IMR-90 (cell line): ENCODE measurements around the gene LY86.

Experiments used
- BHLHE40 ChIP-seq: fragments of 150-350 bp; IDR thresholded peaks from 2 replicates; pipeline ENCODE4 v1.6.1; 2016; ENCODE audit warnings: mild to moderate bottlenecking, low read depth, low read length
- CEBPB ChIP-seq: IDR thresholded peaks from 2 replicates; pipeline ENCODE4 v1.6.1; 2012; ENCODE audit warnings: low read depth, low read length, improper control_type of control experiment
- CHD1 ChIP-seq: IDR thresholded peaks from 2 replicates; pipeline ENCODE4 v1.6.1; 2012; ENCODE audit warnings: low read depth, low read length, improper control_type of control experiment
- FOS ChIP-seq: fragments of 150-350 bp; IDR thresholded peaks from 2 replicates; pipeline ENCODE4 v1.6.1; 2016; ENCODE audit warnings: low read depth, low read length
- MAFK ChIP-seq: IDR thresholded peaks from 2 replicates; pipeline ENCODE4 v1.6.1; 2012; ENCODE audit warnings: low read depth, low read length, improper control_type of control experiment
- NFE2L2 ChIP-seq: fragments of 150-350 bp; IDR thresholded peaks from 2 replicates; pipeline ENCODE4 v1.6.1; 2016; ENCODE audit warnings: low read depth, mild to moderate bottlenecking, low read length
- POLR2A ChIP-seq: IDR thresholded peaks from 2 replicates; pipeline ENCODE4 v1.6.1; 2012; ENCODE audit warnings: mild to moderate bottlenecking, low read depth, low read length
- RCOR1 ChIP-seq: IDR thresholded peaks from 2 replicates; pipeline ENCODE4 v1.6.1; 2012; ENCODE audit warnings: mild to moderate bottlenecking, low read length, improper control_type of control experiment; ENCODE audit not compliant: insufficient replicate concordance
- RFX5 ChIP-seq: IDR thresholded peaks from 2 replicates; pipeline ENCODE4 v1.8.0; 2012; ENCODE audit warnings: low read depth, mild to moderate bottlenecking, low read length, moderate library complexity
- SMC3 ChIP-seq: fragments of 150-350 bp; IDR thresholded peaks from 2 replicates; pipeline ENCODE4 v1.6.1; 2016; ENCODE audit warnings: low read depth, mild to moderate bottlenecking, antibody characterized with exemption, low read length, moderate library complexity
- TF ChIP-seq, protein P1 (sequence below): conservative IDR thresholded peaks from 2 replicates; pipeline ENCODE4 v1.5.1; 2012; ENCODE audit warnings: mild to moderate bottlenecking, low read depth, low read length, improper control_type of control experiment
- TF ChIP-seq, protein P2 (sequence below): fragments of 150-350 bp; IDR thresholded peaks from 2 replicates; pipeline ENCODE4 v1.6.1; 2017; ENCODE audit warnings: mild to moderate bottlenecking, antibody characterized with exemption, low read length, low read depth

DNA sequence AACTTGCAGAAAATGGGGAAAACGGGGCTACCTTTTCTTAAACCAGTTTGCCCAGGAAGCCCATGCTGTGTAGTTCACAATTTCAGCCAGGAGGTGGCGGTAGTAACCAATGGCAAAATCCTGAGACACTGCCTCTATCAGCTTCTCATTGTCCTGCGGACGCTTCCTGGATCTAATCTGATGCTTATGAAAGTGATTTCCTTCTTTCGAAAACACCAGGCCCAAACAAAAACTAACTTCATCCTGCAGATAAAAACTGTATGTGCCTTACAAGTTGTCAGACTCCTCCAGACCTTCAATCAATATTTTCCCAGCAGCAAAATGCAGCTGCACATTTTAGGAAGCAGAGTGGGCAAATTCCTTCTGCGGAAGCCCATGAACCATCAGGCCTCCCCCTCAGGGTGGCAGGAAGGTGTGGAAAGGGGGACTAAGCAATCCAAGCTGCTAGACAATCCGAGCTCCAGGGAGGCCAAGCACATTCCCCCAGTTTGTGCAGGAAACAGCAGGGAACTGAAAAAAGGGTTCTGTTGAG is 88.5 kb downstream of the LY86 start:
- no peak for TF ChIP-seq POLR2A
- TF ChIP-seq, protein P1, sequence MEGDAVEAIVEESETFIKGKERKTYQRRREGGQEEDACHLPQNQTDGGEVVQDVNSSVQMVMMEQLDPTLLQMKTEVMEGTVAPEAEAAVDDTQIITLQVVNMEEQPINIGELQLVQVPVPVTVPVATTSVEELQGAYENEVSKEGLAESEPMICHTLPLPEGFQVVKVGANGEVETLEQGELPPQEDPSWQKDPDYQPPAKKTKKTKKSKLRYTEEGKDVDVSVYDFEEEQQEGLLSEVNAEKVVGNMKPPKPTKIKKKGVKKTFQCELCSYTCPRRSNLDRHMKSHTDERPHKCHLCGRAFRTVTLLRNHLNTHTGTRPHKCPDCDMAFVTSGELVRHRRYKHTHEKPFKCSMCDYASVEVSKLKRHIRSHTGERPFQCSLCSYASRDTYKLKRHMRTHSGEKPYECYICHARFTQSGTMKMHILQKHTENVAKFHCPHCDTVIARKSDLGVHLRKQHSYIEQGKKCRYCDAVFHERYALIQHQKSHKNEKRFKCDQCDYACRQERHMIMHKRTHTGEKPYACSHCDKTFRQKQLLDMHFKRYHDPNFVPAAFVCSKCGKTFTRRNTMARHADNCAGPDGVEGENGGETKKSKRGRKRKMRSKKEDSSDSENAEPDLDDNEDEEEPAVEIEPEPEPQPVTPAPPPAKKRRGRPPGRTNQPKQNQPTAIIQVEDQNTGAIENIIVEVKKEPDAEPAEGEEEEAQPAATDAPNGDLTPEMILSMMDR = peak; percentile 90
- TF ChIP-seq, protein P2, sequence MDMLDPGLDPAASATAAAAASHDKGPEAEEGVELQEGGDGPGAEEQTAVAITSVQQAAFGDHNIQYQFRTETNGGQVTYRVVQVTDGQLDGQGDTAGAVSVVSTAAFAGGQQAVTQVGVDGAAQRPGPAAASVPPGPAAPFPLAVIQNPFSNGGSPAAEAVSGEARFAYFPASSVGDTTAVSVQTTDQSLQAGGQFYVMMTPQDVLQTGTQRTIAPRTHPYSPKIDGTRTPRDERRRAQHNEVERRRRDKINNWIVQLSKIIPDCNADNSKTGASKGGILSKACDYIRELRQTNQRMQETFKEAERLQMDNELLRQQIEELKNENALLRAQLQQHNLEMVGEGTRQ = no peak
- peak; percentile 76 for TF ChIP-seq SMC3
- no peak for TF ChIP-seq NFE2L2
- TF ChIP-seq RCOR1 = no peak
- TF ChIP-seq FOS = no peak
- no peak for TF ChIP-seq CHD1
- TF ChIP-seq RFX5 = no peak
- no peak for TF ChIP-seq CEBPB
- no peak for TF ChIP-seq BHLHE40
- no peak for TF ChIP-seq MAFK
